ENCODE measurements around the gene PIPOX. TPM values are rescaled to one million over a fixed set of nuclear protein-coding genes. Genes with fewer than 3 reads are reported as not detected.

PIPOX gene
- total RNA-seq, 2 donors from 2014 or later, result 0.46 to 2.2 TPM

- DNase-seq, result no peak
- intact Hi-C loops (cut with DNase I, micrococcal nuclease), result no loop called here
- ATAC-seq, result peak; percentile 7
Measured at GRCh38 chr17:29042026-29042678, 789 bp upstream of the PIPOX start.

- ATAC-seq, result no peak
- intact Hi-C loops (cut with DNase I, micrococcal nuclease), result no loop called here
- DNase-seq, result no peak
Measured at GRCh38 chr17:29043539-29044145, 701 bp downstream of the PIPOX start.

GRCh38 chr17:29045026-29045425 lies 2.1 kb downstream of the PIPOX start:
- DNase-seq (no peak), ATAC-seq (no peak)
- intact Hi-C loops (cut with DNase I, micrococcal nuclease), result no loop called here

GRCh38 chr17:29045734-29046472 lies 3.0 kb downstream of the PIPOX start:
- ATAC-seq (no peak), DNase-seq (no peak)
- intact Hi-C loops (cut with DNase I, micrococcal nuclease), result no loop called here

- no peak for DNase-seq
- intact Hi-C loops (cut with DNase I, micrococcal nuclease), result no loop called here
- no peak for ATAC-seq
Measured at GRCh38 chr17:29046473-29046839, 3.5 kb downstream of the PIPOX start.

GRCh38 chr17:29048440-29049368 lies 5.8 kb downstream of the PIPOX start:
- intact Hi-C loops (cut with DNase I, micrococcal nuclease), result no loop called here
- no peak for ATAC-seq
- no peak for DNase-seq

- DNase-seq (no peak), ATAC-seq (no peak)
- intact Hi-C loops (cut with DNase I, micrococcal nuclease), result no loop called here
Measured at GRCh38 chr17:29049541-29050145, 6.7 kb downstream of the PIPOX start.

GRCh38 chr17:29050176-29050575 lies 7.2 kb downstream of the PIPOX start:
- intact Hi-C loops (cut with DNase I, micrococcal nuclease), result no loop called here
- ATAC-seq (no peak), DNase-seq (no peak)

GRCh38 chr17:29051194-29051593 lies 8.3 kb downstream of the PIPOX start:
- ATAC-seq (no peak), DNase-seq (no peak)
- intact Hi-C loops (cut with DNase I, micrococcal nuclease), result no loop called here

GRCh38 chr17:29051731-29052130 lies 8.8 kb downstream of the PIPOX start:
- no peak for DNase-seq
- ATAC-seq, result no peak
- intact Hi-C loops (cut with DNase I, micrococcal nuclease), result no loop called here

GRCh38 chr17:29054835-29055234 lies 11.9 kb downstream of the PIPOX start:
- ATAC-seq (no peak), DNase-seq (no peak)
- intact Hi-C loops (cut with DNase I, micrococcal nuclease), result no loop called here

GRCh38 chr17:29057361-29057760 lies 14.4 kb downstream of the PIPOX start:
- DNase-seq (no peak), ATAC-seq (no peak)
- intact Hi-C loops (cut with DNase I, micrococcal nuclease), result no loop called here

- intact Hi-C loops (cut with DNase I, micrococcal nuclease), result no loop called here
- DNase-seq (no peak), ATAC-seq (no peak)
Measured at GRCh38 chr17:29058391-29058790, 15.4 kb downstream of the PIPOX start.

- intact Hi-C loops (cut with DNase I, micrococcal nuclease), result no loop called here
- DNase-seq (no peak), ATAC-seq (no peak)
Measured at GRCh38 chr17:29059281-29059680, 16.3 kb downstream of the PIPOX start.

- ATAC-seq (no peak), DNase-seq (no peak)
- intact Hi-C loops (cut with DNase I, micrococcal nuclease), result no loop called here
Measured at GRCh38 chr17:29060475-29060874, 17.5 kb downstream of the PIPOX start.

GRCh38 chr17:29061036-29061435 lies 18.1 kb downstream of the PIPOX start:
- no peak for DNase-seq

GRCh38 chr17:29062215-29062614 lies 19.3 kb downstream of the PIPOX start:
- ATAC-seq (no peak), DNase-seq (no peak)
- intact Hi-C loops (cut with DNase I, micrococcal nuclease), result no loop called here

More at GRCh38 chr17:29061036-29061435, 18.1 kb downstream of the PIPOX start:
- intact Hi-C loops (cut with DNase I, micrococcal nuclease), result no loop called here
- ATAC-seq, result no peak

GRCh38 chr17:29063992-29064391 lies 21.1 kb downstream of the PIPOX start:
- ATAC-seq (no peak), DNase-seq (no peak)
- intact Hi-C loops (cut with DNase I, micrococcal nuclease), result no loop called here

- no peak for ATAC-seq
- no peak for DNase-seq
- intact Hi-C loops (cut with DNase I, micrococcal nuclease), result no loop called here
Measured at GRCh38 chr17:29066047-29066446, 23.1 kb downstream of the PIPOX start.
